Common myeloid progenitor, CD34-positive (primary cell): ENCODE measurements around the gene NRROS.
"Not testable (repeated sequence)": the region's sequence is repeated elsewhere in the genome, so short reads cannot be mapped to it uniquely, and the experiment has no call there.

Experiments
- CTCF ChIA-PET: fragments of 350-600 bp; sonication (Branson Sonifier 250); formaldehyde crosslinking; loops from one replicate; lab custom pipeline; 2021; ENCODE audit warnings: antibody characterized with exemption; lab: Charles Lee
- POLR2A ChIA-PET: fragments of 350-600 bp; sonication (Branson Sonifier 250); formaldehyde crosslinking; loops from one replicate; lab custom pipeline; 2021; ENCODE audit warnings: antibody characterized with exemption; lab: Charles Lee
- DNase-seq, 3 donors: peaks; one replicate each; pipeline versions ENCODE4 v3.0.0 to v3.0.0-alpha.2; 2013
- H3K27ac ChIP-seq, 2 experiments: 1 replicate in 1 of 2; 2 replicates in 1 of 2; pipeline ENCODE4 v1.7.0; 2013; ENCODE audit warnings: inconsistent platforms in 2 of 2, low read length in 2 of 2, mild to moderate bottlenecking in 2 of 2, low read depth in 1 of 2, moderate library complexity in 1 of 2; ENCODE audit not compliant: severe bottlenecking in 2 of 2, insufficient read depth in 1 of 2, poor library complexity in 1 of 2
- H3K27me3 ChIP-seq, 5 experiments: replicated peaks in 2 of 5; 1 replicate in 3 of 5; 2 replicates in 2 of 5; pipeline versions ENCODE4 v1.6.1 to v1.7.0; 2013; ENCODE audit warnings: low read length in 4 of 5, mild to moderate bottlenecking in 2 of 5, moderate library complexity in 2 of 5, inconsistent platforms in 1 of 5; ENCODE audit not compliant: insufficient read depth in 5 of 5, control insufficient read depth in 4 of 5
- H3K36me3 ChIP-seq, 4 experiments: 1 replicate in 2 of 4; 2 replicates in 2 of 4; pipeline versions ENCODE4 v1.6.1 to v1.7.0; 2013; ENCODE audit warnings: low read length in 3 of 4, control low read depth in 1 of 4, mild to moderate bottlenecking in 1 of 4; ENCODE audit not compliant: control insufficient read depth in 4 of 4, insufficient read depth in 4 of 4
- H3K4me1 ChIP-seq, 4 experiments: 1 replicate in 3 of 4; 2 replicates in 1 of 4; pipeline versions ENCODE4 v1.6.1 to v1.7.1; 2013; ENCODE audit warnings: low read length in 3 of 4, mild to moderate bottlenecking in 3 of 4, control low read depth in 1 of 4, inconsistent platforms in 1 of 4, moderate library complexity in 1 of 4; ENCODE audit not compliant: control insufficient read depth in 4 of 4, insufficient read depth in 4 of 4; ENCODE audit errors: control extremely low read depth in 1 of 4
- H3K4me3 ChIP-seq, 7 experiments: 1 replicate in 4 of 7; 2 replicates in 3 of 7; pipeline versions ENCODE4 v1.5.1 to v1.7.0; 2013; ENCODE audit warnings: mild to moderate bottlenecking in 7 of 7, low read length in 6 of 7, moderate library complexity in 6 of 7, inconsistent platforms in 2 of 7, low read depth in 2 of 7, control low read depth in 1 of 7; ENCODE audit not compliant: insufficient read depth in 4 of 7, control insufficient read depth in 1 of 7; ENCODE audit errors: extremely low read depth in 1 of 7
- H3K9me3 ChIP-seq, 5 experiments: 1 replicate in 4 of 5; 2 replicates in 1 of 5; pipeline versions ENCODE4 v1.6.1 to v1.7.1; 2013; ENCODE audit warnings: low read length in 4 of 5, mild to moderate bottlenecking in 2 of 5, inconsistent platforms in 1 of 5, low read depth in 1 of 5, moderate library complexity in 1 of 5; ENCODE audit not compliant: control insufficient read depth in 4 of 5, insufficient read depth in 2 of 5; ENCODE audit errors: control extremely low read depth in 1 of 5
- WGBS: methylation state at CpG from one replicate; pipeline ENCODE4 v1.1.5; 2013; ENCODE audit not compliant: insufficient coverage; 5-methylcytosine and 5-hydroxymethylcytosine counted together

NRROS gene

DNA sequence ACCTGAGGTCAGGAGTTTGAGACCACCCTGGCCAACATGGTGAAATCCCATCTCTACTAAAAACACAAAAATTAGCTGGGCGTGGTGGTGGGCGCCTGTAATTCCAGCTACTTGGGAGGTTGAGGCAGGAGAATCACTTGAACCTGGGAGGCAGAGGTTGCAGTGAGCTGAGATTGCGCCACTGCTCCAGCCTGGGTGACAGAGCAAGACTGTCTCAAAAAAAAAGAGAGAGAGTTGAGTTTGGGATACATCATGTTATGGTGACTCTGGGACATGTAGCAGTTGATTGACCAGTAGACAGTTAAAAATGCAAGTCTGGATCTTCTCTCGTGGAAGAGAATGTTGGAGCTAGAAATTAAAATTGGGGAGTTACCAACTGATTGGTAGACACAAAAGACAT, 1.6 kb upstream of the NRROS start:
- Histone ChIP-seq H3K4me3 (peak overlapping the region in 2 of 7 experiments; percentile 91 to 92), H3K36me3 (peaks cover 0 to 22% (median 2%) of the 10 kb centered on the region in 4 experiments), H3K4me1 (peaks cover 33 to 91% (median 78%) of the 10 kb centered on the region in 4 experiments)
- POLR2A ChIA-PET: interaction anchor here (0.6 to 1.7 kb wide), 3 partner anchors 17 to 74 kb away, joined by 3 to 4 read pairs (median 3); partner anchors contain the start of genes CEP19 and PIGX
- not testable (repeated sequence) for H3K9me3 ChIP-seq, H3K27me3 ChIP-seq, H3K27ac ChIP-seq, DNase-seq
- 88% methylated on average over 2 of the region's 4 CpGs for WGBS
- CTCF ChIA-PET: interaction anchor here (1.0 to 20.3 kb wide), 5 partner anchors 9 to 109 kb away, joined by 3 to 306 read pairs (median 5); no protein-coding TSS in a partner anchor

DNA sequence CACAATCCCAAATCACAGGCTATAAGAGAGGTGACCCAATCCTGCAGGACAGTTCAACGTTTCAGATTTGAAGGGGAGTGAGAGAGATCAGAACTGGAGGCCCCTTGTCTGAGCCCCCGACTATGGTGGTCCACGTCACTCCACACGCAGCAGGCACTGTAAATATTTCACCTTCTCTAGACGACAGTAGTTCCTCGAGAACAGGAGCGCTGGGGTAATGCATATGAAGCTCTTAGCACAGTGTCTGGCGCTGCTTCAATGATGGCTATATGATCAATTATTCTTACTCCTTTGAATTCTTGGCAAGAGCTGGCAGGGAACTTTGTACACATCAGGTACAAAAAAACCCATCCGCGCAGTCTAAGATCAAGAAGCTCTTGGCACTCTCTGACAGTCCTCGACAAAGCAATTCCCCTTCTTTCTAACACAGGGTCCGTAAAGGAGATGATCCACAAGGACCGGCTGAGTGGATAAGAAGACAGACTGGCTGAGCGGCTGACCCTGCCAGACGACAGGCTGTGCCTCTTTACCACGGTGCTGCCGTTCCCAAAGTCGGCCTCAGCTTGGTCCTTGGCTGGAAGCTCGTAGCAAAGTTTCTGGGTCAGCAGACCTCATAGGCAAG, 522 bp upstream of the NRROS start:
- peaks cover 2 to 33% (median 11%) of the 10 kb centered on the region in 4 experiments for H3K36me3 ChIP-seq
- peak overlapping the region; percentile 36 to 96 (median 91) for H3K4me3 ChIP-seq
- no peaks in the 10 kb centered on the region for H3K9me3 ChIP-seq
- peak in 1 of 3 donors; percentile 31 for DNase-seq
- H3K27me3 ChIP-seq: no peaks in the 10 kb centered on the region
- POLR2A ChIA-PET: interaction anchor here (0.6 to 1.9 kb wide), 6 partner anchors 9 to 73 kb away, joined by 3 to 6 read pairs (median 3); partner anchors contain the start of genes CEP19 and PIGX
- CTCF ChIA-PET: interaction anchor here (1.0 to 20.3 kb wide), 7 partner anchors 8 to 110 kb away, joined by 3 to 306 read pairs (median 5); no protein-coding TSS in a partner anchor
- peak overlapping the region; percentile 85 to 89 for H3K27ac ChIP-seq
- 1% methylated on average over 18 of the region's 19 CpGs for WGBS
- peaks cover 28 to 91% (median 80%) of the 10 kb centered on the region in 4 experiments for H3K4me1 ChIP-seq

DNA sequence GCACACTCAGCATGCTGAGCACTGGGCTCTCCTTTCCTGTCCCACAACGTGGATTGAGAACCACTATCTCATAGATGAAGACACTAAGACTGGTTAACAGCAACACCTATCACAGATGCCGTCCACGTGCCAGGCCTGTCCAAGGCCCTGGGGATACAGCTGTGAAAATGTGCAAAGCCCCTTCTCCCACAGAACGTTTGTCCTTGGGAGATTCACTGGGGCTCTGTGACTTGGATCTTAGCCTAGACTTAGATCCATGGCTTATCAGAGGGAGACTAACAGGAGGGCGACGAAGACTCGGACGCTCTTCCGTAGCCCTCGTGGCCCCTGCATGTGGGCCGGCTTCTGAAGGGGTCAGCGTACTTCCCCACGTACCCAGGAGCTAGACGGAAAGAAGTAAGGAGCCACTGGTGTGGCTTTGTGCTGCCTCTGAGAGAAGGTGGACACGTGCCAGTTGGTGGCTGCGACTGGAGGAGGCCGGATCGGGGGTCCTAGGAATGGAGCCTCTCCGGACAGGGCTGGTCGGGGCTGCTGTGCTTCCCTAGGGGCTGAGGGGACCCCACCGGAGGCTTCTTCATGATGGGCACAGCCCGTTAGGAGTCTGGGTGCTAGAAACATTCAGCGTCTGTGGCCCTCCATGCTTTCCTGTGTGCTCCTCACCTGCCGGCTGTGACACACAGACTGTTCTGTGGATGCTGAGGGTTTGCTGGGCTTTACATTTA, 964 bp downstream of the NRROS start:
- Histone ChIP-seq H3K9me3 (no peaks in the 10 kb centered on the region), H3K4me3 (peak overlapping the region; percentile 76 to 96 (median 91)), H3K4me1 (peaks cover 29 to 90% (median 81%) of the 10 kb centered on the region in 4 experiments), H3K27me3 (no peaks in the 10 kb centered on the region), H3K36me3 (peaks cover 5 to 45% (median 17%) of the 10 kb centered on the region in 4 experiments), H3K27ac (peak overlapping the region; percentile 85 to 89)
- WGBS: 2% methylated on average over 22 of the region's 24 CpGs
- ChIA-PET POLR2A (interaction anchor here (0.5 to 2.7 kb wide), 6 partner anchors 8 to 254 kb away, joined by 3 to 17 read pairs (median 4); partner anchors contain the start of genes FBXO45 and WDR53), CTCF (interaction anchor here (0.8 to 20.3 kb wide), 6 partner anchors 8 to 46 kb away, joined by 3 to 306 read pairs (median 6); no protein-coding TSS in a partner anchor)
- no peak for DNase-seq

DNA sequence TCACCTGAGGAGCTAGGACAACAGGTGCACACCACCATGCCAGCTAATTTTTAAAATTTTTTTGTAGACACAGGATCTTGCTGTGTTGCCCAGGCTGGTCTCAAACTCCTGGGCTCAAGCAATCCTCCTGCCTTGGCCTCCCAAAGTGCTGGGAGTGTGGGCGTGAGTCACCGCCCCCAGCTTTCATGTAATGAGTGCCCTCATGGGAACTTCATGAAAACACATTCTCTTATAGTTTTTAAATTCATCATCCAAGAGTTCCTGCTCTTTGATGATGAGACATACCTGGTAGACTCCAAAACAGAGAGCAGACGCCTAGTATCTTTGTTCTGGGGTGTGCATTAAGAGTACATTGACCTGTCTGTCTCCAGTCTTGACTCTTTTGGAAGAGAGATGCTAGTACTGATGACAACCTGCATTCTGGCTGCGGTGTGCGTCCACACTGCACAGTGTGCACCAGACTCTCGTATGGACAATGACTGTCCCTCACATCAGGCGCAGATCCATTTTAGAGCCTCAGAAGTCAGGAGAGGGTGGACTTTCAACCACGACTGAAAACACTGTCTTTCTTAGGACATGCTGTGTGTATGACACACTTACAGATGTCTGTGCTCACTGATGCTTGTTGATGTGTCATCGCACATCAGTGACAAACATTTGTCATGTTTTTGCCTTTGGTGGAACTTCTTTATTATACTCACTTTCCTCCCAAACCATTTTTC, 2.0 kb downstream of the NRROS start:
- Histone ChIP-seq H3K27me3 (no peaks in the 10 kb centered on the region), H3K4me3 (peak overlapping the region; percentile 34 to 96 (median 91)), H3K9me3 (no peaks in the 10 kb centered on the region), H3K36me3 (peaks cover 10 to 56% (median 26%) of the 10 kb centered on the region in 4 experiments), H3K27ac (peak overlapping the region; percentile 85 to 89), H3K4me1 (peaks cover 29 to 93% (median 84%) of the 10 kb centered on the region in 4 experiments)
- CTCF ChIA-PET: interaction anchor here (0.8 to 20.3 kb wide), 6 partner anchors 9 to 45 kb away, joined by 3 to 306 read pairs (median 4); no protein-coding TSS in a partner anchor
- 5% methylated on average over 5 of the region's 9 CpGs for WGBS
- peak in 1 of 3 donors; percentile 35 for DNase-seq
- POLR2A ChIA-PET: interaction anchor here (0.6 to 2.7 kb wide), 4 partner anchors 9 to 124 kb away, joined by 3 to 17 read pairs (median 4); no protein-coding TSS in a partner anchor

DNA sequence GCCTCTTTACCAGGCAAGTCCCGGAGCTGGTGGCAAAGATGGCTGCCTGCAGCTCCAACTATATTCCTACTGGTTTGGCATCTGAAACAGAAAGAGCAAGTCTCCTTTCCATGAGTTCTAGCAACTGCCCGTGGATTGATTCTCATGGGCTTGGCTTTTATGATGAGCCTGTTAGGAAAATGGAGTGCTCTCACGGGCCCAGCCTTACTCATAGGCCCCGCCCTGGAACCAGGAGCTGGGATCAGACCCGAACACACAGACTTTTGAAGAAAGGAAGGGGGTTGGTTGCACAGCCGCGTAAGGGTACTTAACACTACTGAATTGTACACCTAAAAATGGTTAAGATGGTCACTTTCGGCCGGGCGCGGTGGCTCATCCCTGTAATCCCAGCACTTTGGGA, 2.9 kb downstream of the NRROS start:
- POLR2A ChIA-PET: interaction anchor here (0.6 to 2.7 kb wide), 3 partner anchors 10 to 210 kb away, joined by 3 to 17 read pairs (median 3); partner anchors contain the start of gene UBXN7
- 18% methylated on average over 5 of the region's 11 CpGs for WGBS
- peak overlapping the region in 6 of 7 experiments; percentile 39 to 96 (median 92) for H3K4me3 ChIP-seq
- no peak for DNase-seq
- H3K4me1 ChIP-seq: peaks cover 27 to 90% (median 79%) of the 10 kb centered on the region in 4 experiments
- no peaks in the 10 kb centered on the region for H3K27me3 ChIP-seq
- H3K36me3 ChIP-seq: peaks cover 10 to 65% (median 28%) of the 10 kb centered on the region in 4 experiments
- H3K9me3 ChIP-seq: no peaks in the 10 kb centered on the region
- CTCF ChIA-PET: interaction anchor here (1.0 to 20.3 kb wide), 4 partner anchors 10 to 43 kb away, joined by 3 to 306 read pairs (median 4); no protein-coding TSS in a partner anchor
- peak overlapping the region; percentile 48 to 89 for H3K27ac ChIP-seq

DNA sequence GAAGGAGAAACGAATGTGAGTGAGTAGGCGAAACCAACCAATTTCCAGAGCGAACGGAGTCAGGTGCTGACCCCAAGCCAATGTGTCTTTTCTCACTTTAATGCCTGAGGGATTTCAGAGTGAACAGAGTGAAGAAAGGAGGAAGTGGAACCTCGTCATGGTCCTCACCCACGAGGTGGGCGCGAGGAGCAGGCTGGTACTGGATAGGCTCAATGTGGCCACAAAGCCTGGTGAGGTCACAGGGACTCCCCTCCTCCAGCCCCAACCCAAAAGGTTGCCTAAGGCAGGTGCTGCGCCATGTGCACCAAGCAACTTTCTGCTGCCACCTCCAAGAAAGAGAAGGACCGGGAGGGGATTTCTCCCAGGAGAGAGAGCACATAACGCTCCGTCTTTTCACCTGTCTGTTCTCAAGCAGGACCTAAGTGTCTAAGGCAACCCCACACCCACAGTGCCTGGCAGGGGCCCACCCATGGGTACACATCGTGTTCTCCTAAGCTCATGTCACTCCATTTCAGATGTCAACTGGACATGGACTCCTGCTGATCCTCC, 3.8 kb downstream of the NRROS start:
- CTCF ChIA-PET: interaction anchor here (1.4 to 20.3 kb wide), 4 partner anchors 11 to 43 kb away, joined by 3 to 306 read pairs (median 12); no protein-coding TSS in a partner anchor
- peaks cover 10 to 71% (median 32%) of the 10 kb centered on the region in 4 experiments for H3K36me3 ChIP-seq
- H3K4me1 ChIP-seq: peaks cover 24 to 90% (median 73%) of the 10 kb centered on the region in 4 experiments
- H3K27me3 ChIP-seq: no peaks in the 10 kb centered on the region
- peak overlapping the region in 4 of 7 experiments; percentile 21 to 96 (median 92) for H3K4me3 ChIP-seq
- WGBS: 26% methylated on average over 9 of the region's 13 CpGs
- no peaks in the 10 kb centered on the region for H3K9me3 ChIP-seq
- H3K27ac ChIP-seq: peak overlapping the region; percentile 41 to 89
- POLR2A ChIA-PET: no interaction called here
- peak; percentile 78 to 94 (median 91) for DNase-seq
